Astrocyte (in vitro differentiated cells and primary cell): ENCODE data around the gene KPNA5.

Experiments used
- EZH2 ChIP-seq: IDR thresholded peaks from 2 replicates; pipeline ENCODE4 v1.6.1; 2012; ENCODE audit warnings: mild to moderate bottlenecking, low read length, inconsistent platforms; ENCODE audit not compliant: insufficient read depth
- TF ChIP-seq, protein P1 (sequence below): IDR thresholded peaks from 2 replicates; pipeline ENCODE4 v1.5.1; 2011; ENCODE audit warnings: low read depth, mild to moderate bottlenecking, inconsistent platforms, low read length, moderate library complexity; ENCODE audit not compliant: insufficient read depth

DNA sequence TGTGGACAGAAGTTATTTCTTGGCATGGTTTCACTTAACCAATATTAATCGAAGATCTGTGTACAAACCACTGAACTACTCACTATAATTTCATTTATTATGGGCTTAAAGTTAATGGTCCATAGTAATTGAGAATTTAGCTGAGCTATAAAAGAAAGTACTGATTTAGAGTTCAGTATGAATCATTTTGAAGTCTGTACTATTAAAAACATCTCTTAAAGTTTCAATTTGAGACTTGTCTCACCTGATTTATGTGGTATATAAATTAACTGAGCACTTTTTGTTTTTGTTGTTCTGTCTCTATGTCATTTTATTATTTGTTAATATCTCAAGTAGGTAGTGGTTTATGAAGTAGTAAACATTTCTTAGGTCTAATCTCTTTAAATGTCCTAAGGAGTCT lies 24.9 kb downstream of the KPNA5 start:
- no peak for TF ChIP-seq EZH2
- TF ChIP-seq, protein P1, sequence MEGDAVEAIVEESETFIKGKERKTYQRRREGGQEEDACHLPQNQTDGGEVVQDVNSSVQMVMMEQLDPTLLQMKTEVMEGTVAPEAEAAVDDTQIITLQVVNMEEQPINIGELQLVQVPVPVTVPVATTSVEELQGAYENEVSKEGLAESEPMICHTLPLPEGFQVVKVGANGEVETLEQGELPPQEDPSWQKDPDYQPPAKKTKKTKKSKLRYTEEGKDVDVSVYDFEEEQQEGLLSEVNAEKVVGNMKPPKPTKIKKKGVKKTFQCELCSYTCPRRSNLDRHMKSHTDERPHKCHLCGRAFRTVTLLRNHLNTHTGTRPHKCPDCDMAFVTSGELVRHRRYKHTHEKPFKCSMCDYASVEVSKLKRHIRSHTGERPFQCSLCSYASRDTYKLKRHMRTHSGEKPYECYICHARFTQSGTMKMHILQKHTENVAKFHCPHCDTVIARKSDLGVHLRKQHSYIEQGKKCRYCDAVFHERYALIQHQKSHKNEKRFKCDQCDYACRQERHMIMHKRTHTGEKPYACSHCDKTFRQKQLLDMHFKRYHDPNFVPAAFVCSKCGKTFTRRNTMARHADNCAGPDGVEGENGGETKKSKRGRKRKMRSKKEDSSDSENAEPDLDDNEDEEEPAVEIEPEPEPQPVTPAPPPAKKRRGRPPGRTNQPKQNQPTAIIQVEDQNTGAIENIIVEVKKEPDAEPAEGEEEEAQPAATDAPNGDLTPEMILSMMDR, result no peak
